GM04503 (cell line): ENCODE measurements around the gene ERLEC1.
"Not testable (repeated sequence)": the region's sequence is repeated elsewhere in the genome, so short reads cannot be mapped to it uniquely, and the experiment has no call there.

Experiments
- DNase-seq: peaks from one replicate; pipeline ENCODE4 v3.0.0-alpha.2; 2012; ENCODE audit warnings: low read depth

Gene ERLEC1

DNA sequence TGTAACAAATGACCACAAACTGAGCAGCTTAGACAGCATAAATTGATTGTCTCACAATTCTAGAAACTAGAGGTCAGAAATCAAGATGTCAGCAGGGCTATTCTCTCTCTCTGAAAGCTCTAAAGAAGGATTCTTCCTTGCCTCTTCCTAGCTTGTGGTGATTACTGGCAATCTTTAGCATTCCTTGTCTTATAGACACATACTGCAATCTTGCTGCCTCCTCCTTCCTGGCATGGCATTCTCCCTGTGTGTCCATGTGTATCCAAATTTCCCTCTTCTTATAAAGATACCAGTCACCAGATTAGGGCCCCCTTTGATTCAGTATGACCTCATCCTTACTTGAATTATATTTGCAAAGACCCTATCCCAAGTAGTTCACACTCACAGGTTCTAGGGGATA lies 2.4 kb upstream of the ERLEC1 start:
- no peak for DNase-seq

GRCh38 chr2:53785366-53785765 lies 1.5 kb upstream of the ERLEC1 start:
- no peak for DNase-seq

GRCh38 chr2:53786352-53786704 lies 516 bp upstream of the ERLEC1 start:
- DNase-seq: no peak

DNA sequence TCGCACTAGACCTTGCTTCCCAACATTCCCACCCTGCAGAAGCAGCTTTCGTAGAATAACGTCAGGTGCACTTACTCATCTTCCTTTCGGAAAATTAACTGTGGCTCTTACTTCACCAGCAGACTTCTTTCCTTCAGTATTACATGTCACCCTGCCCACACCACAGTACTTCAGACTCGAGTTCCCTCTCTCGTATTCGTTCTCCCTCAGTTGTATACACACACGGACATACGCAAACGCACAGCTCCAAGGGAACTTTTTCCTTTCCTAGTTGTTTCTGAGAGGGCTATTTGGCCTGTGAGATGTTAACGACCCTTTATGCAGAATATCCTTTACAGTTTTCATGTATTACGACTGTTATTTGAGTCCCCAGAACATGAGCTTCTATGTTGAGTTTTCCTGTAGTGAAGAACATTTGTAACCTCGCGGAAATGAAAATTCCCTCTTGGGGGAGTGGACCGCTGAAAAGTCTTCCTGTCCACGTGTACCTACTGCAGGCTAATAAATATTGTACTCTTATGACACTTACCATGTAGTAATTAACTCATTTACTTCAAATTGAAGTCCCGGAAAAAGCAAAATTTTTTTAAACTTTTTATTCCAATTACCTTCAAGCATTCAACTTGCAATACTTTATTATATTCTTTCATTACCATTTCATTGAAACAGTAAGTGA lies 908 bp downstream of the ERLEC1 start:
- DNase-seq: no peak

DNA sequence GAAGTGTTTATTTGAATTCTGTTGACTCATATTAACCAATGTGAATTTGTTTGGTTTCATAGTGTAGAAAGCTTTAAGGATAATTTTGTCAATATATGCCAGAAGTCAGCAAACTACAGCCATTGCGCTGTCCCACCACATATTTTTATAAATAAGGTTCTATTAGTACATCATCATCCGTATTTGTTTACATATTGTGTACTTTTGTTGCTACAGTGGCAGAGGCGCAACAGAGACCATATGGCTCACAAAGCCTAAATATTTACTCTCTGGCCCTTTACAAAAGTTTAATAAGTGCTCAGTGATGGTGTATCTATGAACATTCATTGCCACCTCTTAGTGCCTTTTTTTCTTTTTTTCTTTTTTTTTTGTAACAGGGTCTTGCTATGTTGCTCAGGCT lies 6.4 kb downstream of the ERLEC1 start:
- DNase-seq: no peak

DNA sequence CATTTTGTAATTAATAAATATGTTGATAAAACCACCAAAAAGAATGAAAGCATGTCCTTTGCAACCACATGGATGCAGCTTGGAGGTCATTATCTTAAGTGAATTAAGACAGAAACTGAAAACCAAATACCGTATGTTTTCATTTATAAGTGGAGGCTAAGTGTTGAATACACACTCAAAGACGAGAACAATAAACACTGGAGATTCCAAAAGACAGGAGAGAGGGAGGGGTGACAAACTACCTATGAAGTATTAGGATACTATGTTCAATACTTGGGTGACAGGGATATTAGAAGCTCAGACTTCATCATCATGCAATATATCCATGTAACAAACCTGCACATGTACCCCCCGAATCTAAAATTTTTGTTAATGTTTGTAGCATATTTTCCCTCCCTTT lies 7.0 kb downstream of the ERLEC1 start:
- DNase-seq: no peak

- DNase-seq: no peak
These were observed 14.7 kb downstream of the ERLEC1 start for GRCh38 chr2:53801547-53801946.

- no peak for DNase-seq
These were observed 15.8 kb downstream of the ERLEC1 start for GRCh38 chr2:53802617-53803151.

DNA sequence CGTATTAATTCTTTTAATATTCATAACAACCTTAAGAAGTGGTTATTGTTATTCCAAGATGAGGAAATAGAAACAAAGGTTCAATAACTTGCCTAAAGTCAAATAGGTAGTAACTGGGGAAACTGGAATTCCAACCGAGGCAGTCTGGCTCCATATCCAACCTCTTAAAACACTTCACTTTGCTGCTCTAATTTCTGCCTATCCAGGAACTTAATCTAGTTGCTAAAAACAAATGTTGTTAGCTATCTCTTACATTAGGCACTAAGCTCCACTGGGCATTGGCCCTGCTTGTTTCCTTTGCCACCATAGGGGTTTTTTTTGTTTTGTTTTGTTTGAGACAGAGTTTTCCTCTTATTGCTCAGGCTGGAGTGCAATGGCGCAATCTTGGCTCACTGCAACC lies 24.8 kb downstream of the ERLEC1 start:
- DNase-seq: no peak

DNA sequence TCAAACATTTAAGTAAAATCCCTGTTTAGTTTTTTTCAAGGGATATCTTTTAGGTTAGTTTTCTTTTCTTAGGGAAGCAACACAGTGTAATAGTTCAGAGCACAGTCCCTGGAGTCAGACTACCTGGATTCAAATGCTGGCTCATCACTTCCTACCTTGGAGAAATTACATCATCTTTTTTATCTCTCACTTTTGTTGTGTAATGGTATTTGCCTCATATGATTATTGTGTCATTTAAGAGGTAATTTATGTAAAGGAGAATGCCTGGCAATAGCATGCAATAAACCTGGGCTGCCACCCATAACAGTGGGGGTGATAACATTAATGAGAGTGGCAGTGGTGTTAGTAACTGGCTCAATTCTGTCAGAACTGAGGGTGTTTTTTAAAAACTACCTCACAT lies 26.3 kb downstream of the ERLEC1 start:
- no peak for DNase-seq

- DNase-seq: no peak
These were observed 32.1 kb downstream of the ERLEC1 start for GRCh38 chr2:53818854-53819435.

- no peak for DNase-seq
These were observed 32.8 kb downstream of the ERLEC1 start for GRCh38 chr2:53819634-53820033.

DNA sequence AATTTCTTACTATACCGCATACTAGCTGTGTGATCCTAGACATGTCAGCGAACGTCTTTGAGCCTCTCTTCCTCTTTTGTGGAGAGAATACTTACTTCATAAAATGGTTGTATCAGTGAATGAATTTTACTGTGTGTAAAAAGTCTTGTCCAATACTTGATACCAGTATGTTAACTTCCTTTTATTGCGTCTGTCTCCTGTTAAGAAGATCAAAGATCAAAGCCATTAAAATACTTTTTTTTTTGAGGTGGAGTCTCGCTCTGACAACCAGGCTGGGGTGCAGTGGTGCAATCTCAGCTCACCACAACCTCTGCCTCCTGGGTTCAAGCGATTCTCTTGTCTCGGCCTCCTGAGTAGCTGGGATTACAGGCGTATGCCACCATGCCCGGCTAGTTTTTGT lies 33.2 kb downstream of the ERLEC1 start:
- no peak for DNase-seq

DNA sequence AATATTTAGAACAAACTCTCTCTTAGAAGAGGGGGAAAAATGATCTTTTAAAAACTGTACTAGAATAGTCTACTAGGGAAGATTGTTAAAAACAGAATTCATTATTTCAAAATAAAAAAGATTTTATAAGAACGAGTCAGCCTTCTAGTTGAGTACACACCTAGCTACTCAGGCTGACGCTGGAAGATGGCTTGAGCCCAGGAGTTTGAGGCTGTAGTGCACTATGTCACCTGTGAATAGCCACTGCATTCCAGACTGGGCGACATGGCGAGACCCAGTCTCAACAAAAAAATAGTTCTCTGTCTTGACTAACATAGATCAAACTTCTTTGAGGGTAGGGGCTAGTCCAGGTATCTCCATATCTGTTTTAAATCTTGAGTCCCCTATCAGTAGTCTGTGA lies 33.9 kb downstream of the ERLEC1 start:
- no peak for DNase-seq

- no peak for DNase-seq
These were observed 35.0 kb downstream of the ERLEC1 start for GRCh38 chr2:53821810-53822209.

DNA sequence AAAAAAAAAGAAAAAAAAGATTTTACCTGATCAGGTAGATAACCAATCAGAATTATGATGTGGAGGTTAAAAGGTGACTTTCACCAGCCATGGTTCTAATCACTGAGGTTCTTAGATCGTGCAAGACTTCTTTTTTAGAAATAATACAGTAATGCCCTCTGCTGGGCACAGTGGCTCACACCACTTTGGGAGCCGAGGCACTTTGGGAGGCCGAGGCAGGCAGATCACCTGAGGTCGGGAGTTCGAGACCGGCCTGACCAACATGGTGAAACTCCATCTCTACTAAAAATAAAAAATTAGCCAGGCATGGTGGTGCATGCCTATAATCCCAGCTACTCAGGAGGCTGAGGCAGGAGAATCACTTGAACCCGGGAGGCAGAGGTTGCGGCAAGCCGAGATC lies 36.8 kb downstream of the ERLEC1 start:
- not testable (repeated sequence) for DNase-seq

DNA sequence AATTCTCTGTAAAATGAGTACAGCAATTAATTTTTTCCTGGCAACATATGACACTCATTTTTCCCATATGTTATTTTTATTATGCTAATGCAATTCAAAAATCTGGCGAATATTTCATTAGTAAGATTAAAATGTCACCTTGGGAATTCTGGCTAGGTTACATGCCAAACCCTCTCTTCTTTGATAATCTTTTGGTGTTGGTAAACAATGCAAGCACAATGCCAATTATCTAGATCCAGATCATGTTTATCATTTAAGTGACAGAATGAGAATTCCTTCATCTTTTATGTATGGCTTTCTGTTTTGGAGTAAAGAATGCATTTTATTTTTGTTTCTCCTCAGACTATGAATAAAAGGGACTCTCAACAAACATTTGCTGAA lies 39.2 kb downstream of the ERLEC1 start:
- DNase-seq: no peak

GRCh38 chr2:53826587-53827397 lies 39.9 kb downstream of the ERLEC1 start:
- DNase-seq: peak; percentile 11

DNA sequence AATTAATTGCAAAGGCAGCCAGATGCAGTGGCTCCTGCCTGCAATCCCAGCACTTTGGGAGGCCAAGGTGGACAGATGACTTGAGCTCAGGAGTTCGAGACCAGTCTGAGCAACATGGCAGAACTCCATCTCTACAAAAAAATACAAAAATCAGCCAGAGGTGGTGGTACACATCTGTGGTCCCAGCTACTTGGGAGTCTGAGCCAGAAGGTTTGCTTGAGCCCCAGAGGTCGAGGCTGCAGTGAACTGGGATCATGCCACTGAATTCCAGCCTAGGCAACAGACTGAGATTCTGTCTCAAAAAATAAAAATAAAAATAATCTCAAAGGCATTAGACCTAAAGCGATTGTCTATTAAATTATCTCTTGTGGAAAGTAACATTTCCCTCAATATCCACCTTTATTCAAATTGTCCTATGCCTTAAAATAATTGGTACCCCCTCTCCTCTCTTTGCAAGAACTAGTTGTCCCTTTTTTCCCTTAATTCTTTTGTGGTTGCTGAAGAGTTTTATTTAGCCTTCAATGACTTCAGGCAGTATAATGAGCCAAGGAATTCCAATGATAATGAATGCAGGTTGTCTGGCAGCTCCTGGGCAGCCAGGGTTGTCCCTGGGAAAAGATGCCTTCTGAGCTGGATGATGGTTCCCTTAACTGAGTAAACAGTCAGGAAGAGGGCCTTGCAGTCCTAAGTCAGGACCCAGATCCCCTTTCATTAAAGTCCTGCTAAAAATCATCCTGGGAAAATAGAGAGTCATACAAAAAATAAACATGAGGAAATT lies 40.7 kb downstream of the ERLEC1 start:
- peak; percentile 9 for DNase-seq

GRCh38 chr2:53828331-53828730 lies 41.5 kb downstream of the ERLEC1 start:
- DNase-seq: no peak

DNA sequence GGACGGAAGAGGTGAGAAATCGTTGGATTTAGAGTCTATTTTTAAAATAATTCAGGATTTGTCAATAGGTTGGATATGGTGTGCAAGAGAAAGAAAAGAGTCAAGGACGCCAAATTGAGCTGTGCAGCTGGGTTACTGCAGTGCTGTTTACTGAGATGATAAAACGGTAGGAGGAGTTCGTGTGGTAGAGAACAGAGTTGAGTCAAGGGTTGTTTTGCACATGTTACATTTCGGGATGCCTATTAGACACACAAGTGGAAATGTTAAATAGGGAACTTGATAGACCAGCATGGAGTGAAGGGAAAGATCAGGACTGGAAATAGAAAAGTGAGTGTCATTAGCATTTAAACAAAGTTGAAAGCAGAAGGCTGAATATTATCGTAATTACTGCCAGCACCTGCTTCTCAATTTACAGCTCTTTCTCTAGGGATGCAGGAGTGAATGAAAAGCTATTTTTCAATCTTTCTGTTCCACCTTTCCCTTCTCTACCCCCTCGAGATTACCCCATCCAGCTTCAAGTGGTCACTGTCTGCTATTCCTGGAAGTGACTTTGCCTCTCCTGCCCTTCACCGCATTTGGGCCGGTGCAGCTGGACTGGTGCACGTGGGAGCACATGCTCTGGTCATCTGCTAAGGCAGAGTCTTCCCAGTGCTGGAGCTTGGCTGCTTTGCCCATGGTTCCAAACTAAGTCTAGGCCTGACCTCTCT lies 42.6 kb downstream of the ERLEC1 start:
- no peak for DNase-seq

DNA sequence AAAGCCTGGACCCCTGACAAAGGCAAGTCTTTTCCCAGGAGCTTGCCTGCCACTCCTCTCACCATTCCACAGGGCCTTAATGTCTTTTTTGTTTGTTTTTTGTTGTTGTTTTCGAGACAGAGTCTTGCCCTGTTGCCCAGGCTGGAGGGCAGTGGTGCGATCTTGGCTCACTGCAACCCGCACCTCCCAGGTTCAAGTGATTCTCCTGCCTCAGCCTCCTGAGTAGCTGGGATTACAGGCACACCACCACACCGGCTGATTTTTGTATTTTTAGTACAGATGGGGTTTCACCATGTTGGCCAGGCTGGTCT lies 43.1 kb downstream of the ERLEC1 start:
- DNase-seq: not testable (repeated sequence)
